ENCODE data around the gene CHST5. TPM values are rescaled to one million over a fixed set of nuclear protein-coding genes. Genes with fewer than 3 reads are reported as not detected.

CHST5 gene
- not detected for total RNA-seq
- total RNA-seq (2013) = not detected

DNA sequence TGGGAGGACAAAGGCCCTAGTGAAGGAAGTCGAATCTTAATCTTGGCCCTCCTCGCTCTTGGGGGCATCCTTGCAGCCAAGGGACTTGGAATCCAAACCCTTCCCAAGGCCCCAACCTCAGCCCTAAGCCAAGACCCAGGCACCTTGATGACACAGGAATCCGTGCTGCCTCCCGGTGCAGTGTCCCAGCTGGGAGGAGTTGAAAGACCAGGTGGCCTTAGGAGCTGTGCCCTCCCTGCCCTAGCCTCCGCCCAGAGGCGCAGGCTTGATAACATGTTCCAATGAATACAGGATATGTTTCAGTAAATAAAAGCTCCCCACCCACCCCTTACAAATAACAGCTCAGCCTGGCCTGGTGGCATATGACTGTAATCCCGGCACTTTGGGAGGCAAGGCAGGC is at the start of gene CHST5:
TSS of gene CHST5 (minus strand) at position 208 of the 400 bp plus-strand sequence. CDS start 5,724 bp downstream, outside the sequence.
- H3K36me3 ChIP-seq (ENCODE audit: control insufficient read depth, insufficient read depth, low read length) = no peaks in the 10 kb centered on the region
- no peak within 1 kb of the TSS for H3K27ac ChIP-seq (ENCODE audit: low read length)
- H3K9me3 ChIP-seq (ENCODE audit: control insufficient read depth, insufficient read depth, low read length) = no peaks in the 10 kb centered on the region
- Mint-ChIP-seq H3K9me3 (no peaks in the 10 kb centered on the region), H3K4me1 (peaks cover 0 to 4% of the 10 kb centered on the region in 2 donors), H3K27me3 (ENCODE audit: low read depth in 2 of 2) (no peaks in the 10 kb centered on the region), H3K4me3 (no peak within 1 kb of the TSS), H3K36me3 (no peaks in the 10 kb centered on the region), H3K27ac (no peak within 1 kb of the TSS)
- H3K4me3 ChIP-seq (ENCODE audit: low read length) = no peak within 1 kb of the TSS
- H3K27me3 ChIP-seq (ENCODE audit: control insufficient read depth, insufficient read depth, low read length) = no peaks in the 10 kb centered on the region
- TF ChIP-seq, protein P1, sequence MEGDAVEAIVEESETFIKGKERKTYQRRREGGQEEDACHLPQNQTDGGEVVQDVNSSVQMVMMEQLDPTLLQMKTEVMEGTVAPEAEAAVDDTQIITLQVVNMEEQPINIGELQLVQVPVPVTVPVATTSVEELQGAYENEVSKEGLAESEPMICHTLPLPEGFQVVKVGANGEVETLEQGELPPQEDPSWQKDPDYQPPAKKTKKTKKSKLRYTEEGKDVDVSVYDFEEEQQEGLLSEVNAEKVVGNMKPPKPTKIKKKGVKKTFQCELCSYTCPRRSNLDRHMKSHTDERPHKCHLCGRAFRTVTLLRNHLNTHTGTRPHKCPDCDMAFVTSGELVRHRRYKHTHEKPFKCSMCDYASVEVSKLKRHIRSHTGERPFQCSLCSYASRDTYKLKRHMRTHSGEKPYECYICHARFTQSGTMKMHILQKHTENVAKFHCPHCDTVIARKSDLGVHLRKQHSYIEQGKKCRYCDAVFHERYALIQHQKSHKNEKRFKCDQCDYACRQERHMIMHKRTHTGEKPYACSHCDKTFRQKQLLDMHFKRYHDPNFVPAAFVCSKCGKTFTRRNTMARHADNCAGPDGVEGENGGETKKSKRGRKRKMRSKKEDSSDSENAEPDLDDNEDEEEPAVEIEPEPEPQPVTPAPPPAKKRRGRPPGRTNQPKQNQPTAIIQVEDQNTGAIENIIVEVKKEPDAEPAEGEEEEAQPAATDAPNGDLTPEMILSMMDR (IDR thresholded peaks at IDR 0.05) = no peak
- ATAC-seq (no peak), DNase-seq (no peak)
- intact Hi-C loops (cut with micrococcal nuclease) = no loop called here
- 95% methylated on average over 7 of the region's 7 CpGs for WGBS (ENCODE audit: insufficient coverage)
- H3K4me1 ChIP-seq (ENCODE audit: control insufficient read depth, insufficient read depth, low read length) = no peaks in the 10 kb centered on the region

DNA sequence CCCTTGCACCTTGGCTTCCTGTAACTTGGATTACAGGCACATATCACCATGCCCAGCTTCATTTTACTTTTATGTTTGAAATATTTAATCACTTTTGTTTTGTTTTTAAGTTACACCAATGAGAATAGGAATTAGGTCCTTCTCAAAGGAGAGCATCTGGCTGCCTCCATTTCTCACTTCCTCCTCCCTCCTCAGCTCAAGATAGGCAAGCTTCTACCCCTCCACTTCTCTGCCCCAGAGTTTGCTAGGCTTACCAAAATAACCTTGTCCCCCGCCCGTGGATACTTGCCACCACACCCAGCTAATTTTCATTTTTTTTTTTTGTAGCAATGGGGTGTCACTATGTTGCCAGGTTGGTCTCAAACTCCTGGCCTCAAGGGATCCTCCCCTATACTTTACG is 48.2 kb upstream of the CHST5 start:
- H3K27me3 Mint-ChIP-seq (ENCODE audit: low read depth in 2 of 2) = no peaks in the 10 kb centered on the region
- no peak overlapping the region for H3K4me3 Mint-ChIP-seq
- no peaks in the 10 kb centered on the region for H3K9me3 Mint-ChIP-seq
- peaks cover 4 to 10% of the 10 kb centered on the region in 2 donors for H3K4me1 Mint-ChIP-seq
- no peak overlapping the region for H3K4me3 ChIP-seq (ENCODE audit: low read length)
- no peak for DNase-seq
- no peak for ATAC-seq
- intact Hi-C loops (cut with micrococcal nuclease) = no loop called here
- H3K4me1 ChIP-seq (ENCODE audit: control insufficient read depth, insufficient read depth, low read length) = no peaks in the 10 kb centered on the region
- no peaks in the 10 kb centered on the region for H3K27me3 ChIP-seq (ENCODE audit: control insufficient read depth, insufficient read depth, low read length)
- no peak overlapping the region for H3K27ac ChIP-seq (ENCODE audit: low read length)
- TF ChIP-seq, protein P1 (IDR thresholded peaks at IDR 0.05) = no peak
- H3K36me3 Mint-ChIP-seq = no peaks in the 10 kb centered on the region
- H3K27ac Mint-ChIP-seq = peak overlapping the region in 1 of 2 donors; percentile 11
- peaks cover 5% of the 10 kb centered on the region for H3K36me3 ChIP-seq (ENCODE audit: control insufficient read depth, insufficient read depth, low read length)
- 58% methylated on average over 3 of the region's 3 CpGs for WGBS (ENCODE audit: insufficient coverage)
- no peaks in the 10 kb centered on the region for H3K9me3 ChIP-seq (ENCODE audit: control insufficient read depth, insufficient read depth, low read length)

DNA sequence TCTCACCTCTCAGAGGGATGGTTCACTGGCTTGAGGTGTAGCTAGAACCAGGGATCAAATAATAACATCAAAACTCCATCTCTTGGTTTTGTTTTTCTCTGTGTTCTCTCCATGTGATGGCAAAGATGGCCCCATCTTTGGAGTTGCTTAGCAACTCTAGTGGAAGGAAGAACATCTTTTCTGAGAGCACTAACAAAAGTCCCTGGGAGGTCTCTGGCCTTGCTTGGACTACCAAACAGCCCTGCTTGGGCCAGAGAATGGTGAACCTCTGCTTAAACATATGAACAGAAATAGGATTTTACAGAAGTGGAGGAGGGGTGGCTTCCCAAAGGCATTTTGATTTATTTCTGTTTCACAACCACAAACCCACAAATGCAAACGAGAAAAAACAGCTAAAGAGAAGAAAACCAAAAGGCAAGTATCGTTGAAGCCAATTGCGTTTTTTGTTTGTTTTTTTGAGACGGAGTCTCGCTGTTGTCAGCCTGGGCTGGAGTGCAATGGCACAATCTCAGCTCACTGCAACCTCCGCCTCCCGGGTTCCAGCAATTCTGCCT is 43.5 kb upstream of the CHST5 start:
- intact Hi-C loops (cut with micrococcal nuclease) = no loop called here
- no peak overlapping the region for H3K27ac ChIP-seq (ENCODE audit: low read length)
- 40% methylated on average over 7 of the region's 7 CpGs for WGBS (ENCODE audit: insufficient coverage)
- H3K9me3 ChIP-seq (ENCODE audit: control insufficient read depth, insufficient read depth, low read length) = no peaks in the 10 kb centered on the region
- TF ChIP-seq, protein P1 (IDR thresholded peaks at IDR 0.05) = no peak
- H3K4me3 Mint-ChIP-seq = no peak overlapping the region
- ATAC-seq = no peak
- no peaks in the 10 kb centered on the region for H3K36me3 Mint-ChIP-seq
- H3K4me1 Mint-ChIP-seq = peaks cover 2 to 17% of the 10 kb centered on the region in 2 donors
- H3K4me3 ChIP-seq (ENCODE audit: low read length) = no peak overlapping the region
- no peaks in the 10 kb centered on the region for H3K27me3 Mint-ChIP-seq (ENCODE audit: low read depth in 2 of 2)
- no peaks in the 10 kb centered on the region for H3K27me3 ChIP-seq (ENCODE audit: control insufficient read depth, insufficient read depth, low read length)
- peak overlapping the region in 1 of 2 donors; percentile 27 for H3K27ac Mint-ChIP-seq
- H3K9me3 Mint-ChIP-seq = no peaks in the 10 kb centered on the region
- H3K36me3 ChIP-seq (ENCODE audit: control insufficient read depth, insufficient read depth, low read length) = peaks cover 43% of the 10 kb centered on the region
- DNase-seq = no peak
- H3K4me1 ChIP-seq (ENCODE audit: control insufficient read depth, insufficient read depth, low read length) = no peaks in the 10 kb centered on the region

DNA sequence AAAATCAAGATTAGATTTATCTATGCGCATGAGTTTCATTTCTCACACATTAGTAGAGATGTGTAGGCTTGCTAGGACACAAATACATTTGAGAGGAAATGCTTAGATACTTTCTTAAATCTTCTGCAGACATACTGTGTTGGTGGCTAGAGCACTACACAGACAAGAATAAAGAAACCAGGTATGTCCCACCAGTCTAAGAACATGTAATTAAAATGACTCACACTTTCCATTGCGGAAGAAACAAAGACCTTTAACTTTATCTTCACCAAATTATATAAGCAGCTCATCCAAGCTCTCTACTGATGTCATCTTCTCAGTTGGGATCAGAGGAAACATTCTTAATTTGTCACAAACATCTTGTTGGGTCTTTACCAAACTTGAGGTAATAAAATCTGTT is 42.8 kb upstream of the CHST5 start:
- ATAC-seq = no peak
- no peak for DNase-seq
- H3K27me3 ChIP-seq (ENCODE audit: control insufficient read depth, insufficient read depth, low read length) = no peaks in the 10 kb centered on the region
- peaks cover 49% of the 10 kb centered on the region for H3K36me3 ChIP-seq (ENCODE audit: control insufficient read depth, insufficient read depth, low read length)
- no peak overlapping the region for H3K4me3 ChIP-seq (ENCODE audit: low read length)
- Mint-ChIP-seq H3K4me3 (no peak overlapping the region), H3K9me3 (no peaks in the 10 kb centered on the region), H3K27ac (peak overlapping the region in 1 of 2 donors; percentile 27), H3K36me3 (no peaks in the 10 kb centered on the region), H3K27me3 (ENCODE audit: low read depth in 2 of 2) (no peaks in the 10 kb centered on the region), H3K4me1 (peaks cover 4 to 21% of the 10 kb centered on the region in 2 donors)
- TF ChIP-seq, protein P1 (IDR thresholded peaks at IDR 0.05) = no peak
- 83% methylated on average over 1 of the region's 2 CpGs for WGBS (ENCODE audit: insufficient coverage)
- H3K9me3 ChIP-seq (ENCODE audit: control insufficient read depth, insufficient read depth, low read length) = no peaks in the 10 kb centered on the region
- intact Hi-C loops (cut with micrococcal nuclease) = no loop called here
- H3K4me1 ChIP-seq (ENCODE audit: control insufficient read depth, insufficient read depth, low read length) = no peaks in the 10 kb centered on the region
- no peak overlapping the region for H3K27ac ChIP-seq (ENCODE audit: low read length)
